Measurements from ENCODE around the gene CAMK1.

- TF ChIP-seq CTCF (IDR thresholded peaks at IDR 0.05; ENCODE audit: insufficient read depth, low read depth, low read length) (peak; percentile 15), EZH2 (IDR thresholded peaks at IDR 0.05; ENCODE audit: insufficient read depth, low read length) (no peak)
These were observed 30.8 kb upstream of the CAMK1 start for GRCh38 chr3:9800529-9800928.

Data from astrocyte (in vitro differentiated cells and primary cell).